UCSD-AML1 (cell line): Measurements from ENCODE around the gene NPM1.
"Not testable (repeated sequence)": the region's sequence is repeated elsewhere in the genome, so short reads cannot be mapped to it uniquely, and the experiment has no call there.

Source experiments
- DNase-seq: peaks from one replicate; lab custom pipeline; 2025; ENCODE audit not compliant: unreplicated experiment; lab: John Stamatoyannopoulos, UW

NPM1 gene

DNA sequence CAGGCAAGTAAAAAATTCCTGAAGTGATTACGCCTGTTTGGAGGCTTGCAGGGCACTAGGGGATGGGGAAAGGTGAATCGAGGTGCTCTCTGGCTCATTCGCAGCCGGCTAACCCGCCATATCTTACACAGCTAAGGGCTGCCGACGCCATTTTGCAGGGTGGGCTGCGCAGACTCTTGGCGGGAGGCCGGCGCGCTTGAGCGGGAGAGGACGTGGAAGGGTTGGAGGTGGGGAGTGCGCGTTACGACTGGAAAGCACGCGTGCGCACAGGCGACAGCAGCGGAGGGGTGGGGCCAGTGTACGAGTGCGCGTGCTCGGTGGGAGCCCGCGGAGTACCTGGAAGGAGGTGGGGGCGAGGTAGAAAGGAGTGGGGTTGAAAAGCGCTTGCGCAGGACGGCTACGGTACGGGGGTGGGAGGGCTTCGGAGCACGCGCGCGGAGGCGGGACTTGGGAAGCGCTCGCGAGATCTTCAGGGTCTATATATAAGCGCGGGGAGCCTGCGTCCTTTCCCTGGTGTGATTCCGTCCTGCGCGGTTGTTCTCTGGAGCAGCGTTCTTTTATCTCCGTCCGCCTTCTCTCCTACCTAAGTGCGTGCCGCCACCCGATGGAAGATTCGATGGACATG lies at the start of gene NPM1:
Gene NPM1, plus strand, starts transcription at position 505 of the 625 bp plus-strand sequence. Its CDS starts 100 bp downstream, at position 605.
- DNase-seq: peak; percentile 99

- DNase-seq: no peak
These were observed 47.6 kb upstream of the NPM1 start for GRCh38 chr5:171340042-171340441.

DNA sequence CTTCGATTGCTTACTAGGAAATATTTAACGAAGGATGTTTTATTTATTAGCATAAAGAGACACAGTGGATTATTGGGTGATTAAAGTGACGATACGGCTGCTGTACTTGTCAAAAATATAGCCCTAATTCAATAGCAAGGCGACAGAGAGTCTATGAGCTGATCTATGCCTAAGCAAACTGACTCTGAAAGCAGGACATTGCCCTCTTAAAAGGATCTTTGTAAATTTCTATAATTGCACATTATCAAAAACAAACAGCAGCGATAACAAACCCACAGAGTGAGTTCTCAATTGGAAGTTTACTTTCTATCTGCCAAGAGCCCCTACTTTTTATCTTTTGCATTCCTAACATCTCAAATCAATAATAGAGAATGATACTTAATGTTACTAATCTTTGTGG lies 47.2 kb upstream of the NPM1 start:
- no peak for DNase-seq

DNA sequence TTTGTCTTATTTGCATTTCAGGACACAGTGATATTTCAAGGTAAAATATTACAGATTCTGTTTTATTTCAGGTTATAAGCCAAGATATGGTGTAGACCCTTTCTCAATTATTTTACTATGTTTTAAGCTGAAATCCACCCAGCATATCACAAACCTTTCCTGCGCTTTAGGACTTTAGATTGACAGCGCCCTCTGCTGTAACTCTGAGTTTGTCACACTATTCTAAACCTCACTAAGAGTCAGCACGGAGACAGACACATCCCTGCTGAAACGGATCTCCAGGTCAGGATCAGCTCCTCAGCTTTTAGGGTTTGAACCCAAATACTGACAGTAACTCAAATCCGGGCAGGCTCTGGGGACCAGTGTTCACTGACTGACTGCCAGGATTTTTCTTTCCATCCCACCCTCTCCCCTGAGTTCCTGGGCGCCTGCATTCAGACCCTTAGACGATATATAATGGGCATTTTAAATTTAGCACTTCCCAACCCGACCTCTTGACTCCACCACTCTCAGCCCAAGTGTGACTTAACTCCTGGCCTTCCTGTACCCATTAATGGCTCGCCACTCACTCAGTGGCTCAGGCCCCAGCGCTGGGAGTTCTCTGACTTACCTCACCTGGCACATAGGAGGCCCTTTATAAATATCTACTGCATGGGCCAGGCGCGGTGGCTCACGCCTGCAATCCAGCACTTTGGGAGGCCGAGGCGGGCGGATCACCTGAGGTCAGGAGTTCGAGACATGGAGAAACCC lies 45.1 kb upstream of the NPM1 start:
- DNase-seq: no peak

GRCh38 chr5:171344936-171345608 lies 42.6 kb upstream of the NPM1 start:
- DNase-seq: no peak

DNA sequence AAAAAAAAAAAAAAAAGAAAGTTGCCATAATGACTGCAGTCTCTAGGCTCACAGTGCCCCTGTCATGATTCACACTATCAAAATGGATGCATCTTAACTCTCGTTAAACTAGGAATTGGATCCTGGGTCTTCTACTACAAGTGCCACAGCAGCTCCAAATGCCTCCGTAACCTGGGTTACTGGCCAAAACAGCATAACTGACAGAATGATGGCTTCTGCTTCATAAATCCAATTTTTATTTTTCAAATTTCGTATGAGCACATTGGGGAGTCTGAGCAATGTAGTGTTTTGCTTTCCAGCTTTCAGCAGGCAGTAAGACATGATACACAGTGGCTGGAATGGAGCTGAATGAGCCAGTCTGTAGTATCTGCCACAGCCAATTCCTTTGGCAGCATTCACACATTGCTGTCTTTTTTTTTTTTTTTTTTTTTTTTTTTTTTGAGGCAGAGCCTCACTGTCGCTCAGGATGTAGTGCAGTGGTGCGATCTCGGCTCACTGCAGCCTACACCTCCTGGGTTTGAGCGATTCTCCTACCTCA lies 36.0 kb upstream of the NPM1 start:
- DNase-seq: no peak

DNA sequence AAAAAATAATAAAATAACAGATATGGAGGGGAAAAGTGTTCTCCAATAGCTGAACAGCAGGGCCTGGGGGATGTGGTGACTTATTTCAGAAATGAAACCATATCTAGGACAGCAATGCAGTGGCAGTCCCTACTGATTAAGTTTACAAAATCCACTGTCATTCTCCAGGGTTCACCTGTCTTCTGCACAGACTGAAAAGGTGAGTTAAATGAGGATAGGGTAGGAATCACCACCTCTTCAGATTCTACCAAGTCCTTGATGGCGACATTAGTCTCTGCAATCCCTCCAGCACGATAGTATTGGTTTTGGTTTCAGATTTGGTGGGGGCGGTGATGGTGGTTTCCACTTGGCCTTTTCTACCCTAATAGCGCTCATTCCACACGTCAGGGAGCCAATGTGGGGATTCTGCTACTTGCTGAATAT lies 32.3 kb upstream of the NPM1 start:
- DNase-seq: no peak

DNA sequence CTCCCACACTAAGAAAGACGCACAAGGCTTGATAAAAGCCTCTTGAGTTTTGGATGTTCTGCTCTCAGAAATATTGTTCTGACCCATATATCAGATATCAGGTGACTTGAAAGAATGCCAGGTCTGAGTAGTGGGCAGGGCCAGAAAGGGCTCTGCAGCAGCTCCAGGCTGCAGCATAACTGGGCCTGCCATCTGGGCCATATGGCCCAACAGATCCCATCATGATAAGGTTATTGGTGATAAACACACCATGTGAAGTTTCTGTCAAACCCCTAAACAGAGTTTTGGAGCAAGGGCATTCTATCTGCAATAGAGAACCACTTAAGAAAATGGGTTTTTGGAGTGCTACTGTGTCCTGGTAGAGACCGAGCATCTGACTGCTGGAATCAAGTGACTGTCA lies 29.8 kb upstream of the NPM1 start:
- no peak for DNase-seq

DNA sequence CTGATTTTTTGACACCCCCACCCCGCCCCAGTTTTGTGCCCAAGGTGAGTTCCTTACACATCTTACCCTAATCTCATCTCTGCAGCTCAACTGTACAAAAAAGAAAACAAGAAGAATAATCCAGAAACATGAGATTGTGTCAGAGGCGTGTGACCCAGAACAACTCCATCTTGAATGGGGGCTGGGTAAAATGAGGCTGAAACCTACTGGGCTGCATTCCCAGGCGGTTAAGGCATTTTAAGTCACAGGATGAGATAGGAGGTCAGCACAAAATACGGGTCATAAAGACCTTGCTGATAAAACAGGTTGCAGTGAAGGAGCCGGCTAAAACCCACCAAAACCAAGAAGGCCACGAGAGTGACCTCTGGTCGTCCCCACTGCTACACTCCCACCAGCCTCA lies 26.5 kb upstream of the NPM1 start:
- DNase-seq: not testable (repeated sequence)

DNA sequence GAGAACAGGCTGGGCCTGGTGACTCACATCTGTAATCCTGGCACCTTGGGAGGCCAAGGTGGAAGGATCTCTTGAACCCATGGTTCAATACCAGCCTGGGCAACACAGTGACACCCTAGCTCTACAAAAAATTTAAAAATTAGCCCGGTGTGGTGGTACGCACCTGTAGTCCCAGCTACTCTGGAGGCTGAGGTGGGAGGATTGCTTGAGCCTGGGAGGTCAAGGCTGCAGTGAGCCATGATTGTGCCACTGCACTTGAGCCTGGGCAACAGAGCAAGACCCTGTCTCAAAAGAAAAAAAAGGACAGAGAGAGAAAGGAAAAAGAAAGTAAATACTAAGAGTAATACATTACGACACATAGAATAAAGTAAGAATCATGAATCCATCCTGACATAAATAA lies 24.4 kb upstream of the NPM1 start:
- DNase-seq: not testable (repeated sequence)

GRCh38 chr5:171363846-171364245 lies 23.8 kb upstream of the NPM1 start:
- DNase-seq: no peak

GRCh38 chr5:171365351-171365750 lies 22.3 kb upstream of the NPM1 start:
- no peak for DNase-seq

DNA sequence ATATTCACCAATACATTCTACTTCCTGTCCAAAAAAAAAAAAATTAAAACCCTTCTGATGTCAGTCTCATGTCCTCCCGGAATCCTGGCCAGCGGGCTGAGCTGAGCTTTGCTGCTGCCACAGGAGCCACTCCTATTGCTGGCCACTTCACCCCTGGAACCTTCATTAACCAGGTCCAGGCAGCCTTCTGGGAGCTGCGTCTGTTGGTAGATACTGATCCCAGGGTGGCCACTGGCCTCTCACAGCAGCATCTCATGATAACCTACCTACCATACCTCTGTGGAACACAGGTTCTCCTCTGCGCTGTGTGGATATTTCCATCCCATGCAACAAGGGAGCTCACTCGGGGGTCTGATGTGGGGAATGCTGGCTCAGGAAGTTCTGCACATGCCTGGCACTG lies 21.0 kb upstream of the NPM1 start:
- no peak for DNase-seq

- DNase-seq: peak; percentile 32
These were observed 20.0 kb upstream of the NPM1 start for GRCh38 chr5:171367424-171368370.

- no peak for DNase-seq
These were observed 18.6 kb upstream of the NPM1 start for GRCh38 chr5:171369056-171369455.

DNA sequence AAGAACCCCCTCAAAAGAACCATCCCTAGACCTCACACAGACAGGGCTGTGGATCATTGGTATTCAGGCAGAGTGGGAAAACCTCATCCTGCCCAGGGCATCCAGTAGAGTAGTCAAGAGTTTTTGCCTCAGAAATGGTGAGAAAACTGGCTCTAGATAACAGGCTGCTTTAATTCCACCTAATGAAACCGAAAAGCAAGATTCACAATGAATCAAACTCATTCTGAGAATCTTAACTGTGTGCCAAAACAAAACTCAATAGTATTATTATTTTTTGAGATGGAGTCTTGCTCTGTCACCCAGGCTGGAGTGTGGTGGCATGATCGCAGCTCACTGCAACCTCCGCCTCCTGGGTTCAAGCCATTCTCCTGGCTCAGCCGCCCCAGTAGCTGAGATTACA lies 17.8 kb upstream of the NPM1 start:
- DNase-seq: no peak

DNA sequence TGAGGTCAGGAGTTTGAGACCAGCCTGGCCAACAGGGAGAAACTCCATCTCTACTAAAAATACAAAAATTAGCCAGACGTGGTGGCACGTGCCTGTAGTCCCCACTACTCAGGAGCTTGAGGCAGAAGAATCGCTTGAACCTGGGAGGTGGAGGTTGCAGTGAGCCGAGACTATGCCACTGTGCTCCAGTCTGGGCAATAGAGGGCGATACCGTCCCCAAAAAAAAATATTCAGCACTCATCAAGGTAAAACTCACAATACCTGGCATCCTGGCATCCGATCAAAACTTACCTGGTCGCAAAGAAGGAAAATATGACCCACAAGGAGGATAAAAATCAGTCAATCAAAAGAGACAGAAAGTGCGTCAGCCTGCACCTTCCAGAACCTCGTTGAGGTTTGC lies 16.8 kb upstream of the NPM1 start:
- not testable (repeated sequence) for DNase-seq

DNA sequence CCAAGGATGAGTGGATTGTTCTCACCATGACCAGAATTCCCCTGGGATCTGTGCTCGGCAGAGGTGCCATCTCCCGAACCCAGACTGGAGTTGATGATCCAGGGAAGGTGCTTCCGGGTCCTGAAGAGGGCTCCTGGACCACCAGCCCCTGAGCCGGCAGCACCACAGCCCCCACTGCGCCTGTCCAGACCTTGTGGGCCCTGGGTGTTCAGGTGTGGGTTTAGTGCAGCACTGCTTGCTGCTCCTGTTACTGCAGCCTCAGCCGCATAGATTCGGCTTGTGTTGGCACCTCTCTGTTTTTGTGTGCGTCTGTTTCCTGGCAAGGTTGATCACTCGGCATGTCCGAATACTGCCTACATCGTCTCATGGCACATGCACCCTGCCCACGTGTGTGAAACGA lies 16.3 kb upstream of the NPM1 start:
- DNase-seq: no peak

DNA sequence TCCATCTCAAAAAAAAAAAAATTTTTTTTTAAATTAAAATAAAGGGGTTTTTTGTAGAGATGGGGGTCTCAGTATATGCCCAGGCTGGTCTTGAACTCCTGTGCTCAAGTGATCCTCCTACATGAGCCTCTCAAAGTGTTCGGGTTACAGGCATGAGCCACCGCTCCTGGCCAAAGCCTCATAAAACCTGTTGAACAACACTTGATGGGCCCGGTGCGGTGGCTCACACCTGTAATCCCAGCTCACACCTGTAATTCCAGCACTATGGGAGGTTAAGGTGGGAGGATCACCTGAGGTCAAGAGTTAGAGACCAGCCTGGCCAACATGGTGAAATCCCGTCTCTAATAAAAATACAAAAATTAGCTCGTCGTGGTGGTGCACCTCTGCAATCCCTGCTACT lies 7.7 kb upstream of the NPM1 start:
- no peak for DNase-seq

DNA sequence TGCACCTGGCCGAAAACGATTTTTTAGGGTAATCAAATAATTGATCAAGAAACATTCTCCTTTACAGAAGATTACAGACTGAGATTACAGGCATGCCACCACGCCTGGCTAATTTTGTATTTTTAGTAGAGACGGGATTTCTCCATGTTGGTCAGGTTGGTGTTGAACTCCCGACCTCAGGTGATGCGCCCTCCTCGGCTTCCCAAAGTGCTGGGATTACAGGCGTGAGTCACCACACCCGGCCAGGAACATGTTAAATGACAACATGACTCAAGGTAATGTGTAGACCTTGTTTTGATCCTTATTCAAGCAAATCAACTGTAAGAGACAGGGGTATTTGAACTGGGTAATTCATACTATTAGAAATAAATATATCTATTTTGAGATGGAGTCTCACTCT lies 3.2 kb upstream of the NPM1 start:
- not testable (repeated sequence) for DNase-seq

GRCh38 chr5:171384999-171385398 lies 2.6 kb upstream of the NPM1 start:
- not testable (repeated sequence) for DNase-seq
